K562 (cell line): ENCODE measurements around the gene FTH1. TPM values are rescaled to one million over a fixed set of nuclear protein-coding genes. Genes with fewer than 3 reads are reported as not detected.

ENCODE experiments used
- ATF1 ChIP-seq, 2 experiments: fragments of 450-650 bp in 1 of 2; IDR thresholded peaks; 2 replicates each; pipeline ENCODE4 v1.6.1; 2016; ENCODE audit warnings: missing compliant biosample characterization in 1 of 2, missing genetic modification characterization in 1 of 2
- ETS1 ChIP-seq: conservative IDR thresholded peaks from 2 replicates; pipeline ENCODE4 v1.6.1; 2011; ENCODE audit warnings: low read depth, mild to moderate bottlenecking, low read length; ENCODE audit not compliant: control insufficient read depth
- KDM2B ChIP-seq: fragments of 250-450 bp; sonication (Bioruptor Pico); IDR thresholded peaks from 2 replicates; pipeline ENCODE4 v1.8.0; 2021; ENCODE audit warnings: mild to moderate bottlenecking, moderate library complexity
- MCM5 ChIP-seq: fragments of 450-650 bp; IDR thresholded peaks from 2 replicates; pipeline ENCODE4 v1.6.1; 2016; ENCODE audit warnings: low read depth
- MITF ChIP-seq: IDR thresholded peaks from 2 replicates; pipeline ENCODE4 v1.6.1; 2014; ENCODE audit warnings: antibody characterized with exemption
- POLR2AphosphoS2 ChIP-seq: IDR thresholded peaks from 2 replicates; pipeline ENCODE4 v1.6.1; 2012; ENCODE audit warnings: low read length, improper control_type of control experiment
- PRDM10 ChIP-seq: fragments of 450-650 bp; IDR thresholded peaks from 2 replicates; pipeline ENCODE4 v1.6.1; 2018; ENCODE audit not compliant: partially characterized antibody
- REST ChIP-seq, 2 experiments: fragments of 450-650 bp; formaldehyde crosslinking in 1 of 2; IDR thresholded peaks; 2 replicates each; pipeline versions ENCODE4 v1.4.0 to v1.6.1; 2014 to 2020; ENCODE audit warnings: mild to moderate bottlenecking in 2 of 2, borderline replicate concordance in 1 of 2, low read depth in 1 of 2
- SRF ChIP-seq, 2 experiments: fragments of 250-450, 450-650 bp in 1 of 2; sonication (Bioruptor Pico) in 1 of 2; sonication (generic) in 1 of 2; formaldehyde crosslinking; IDR thresholded peaks; 2 replicates each; pipeline versions ENCODE4 v1.5.0 to v1.5.1; 2020 to 2022; ENCODE audit warnings: mild to moderate bottlenecking in 1 of 2, missing genetic modification reagents in 1 of 2
- TCFL5 ChIP-seq: fragments of 250-450 bp; sonication (Bioruptor Pico); conservative IDR thresholded peaks from 2 replicates; pipeline ENCODE4 v1.6.1; 2021; ENCODE audit warnings: mild to moderate bottlenecking, moderate library complexity, matching md5 sums
- TEAD1 ChIP-seq, 2 experiments: fragments of 450-650 bp in 1 of 2; sonication (generic) in 1 of 2; formaldehyde crosslinking; IDR thresholded peaks; 2 replicates each; pipeline versions ENCODE4 v1.4.0 to v1.8.0; 2020 to 2022; ENCODE audit warnings: mild to moderate bottlenecking in 2 of 2, missing genetic modification reagents in 1 of 2
- polyA plus RNA-seq, 8 experiments: library from polyadenylated mRNA; depleted of rRNA in 4 of 8; stranded (reverse) in 5 of 8; unstranded in 3 of 8; fragments of >200 nt; fragmentation: Nextera tagmentation in 2 of 8; fragmentation: Illumina TruSeq in 1 of 8; extraction: Ambion mirVana in 2 of 8; extraction: Trizol in 1 of 8; gene quantifications; 2 replicates each; pipeline versions ENCODE4 v1.2.1 to v1.2.3, GENCODE V29; 2011 to 2014; ENCODE audit warnings: inconsistent platforms in 1 of 8, missing spikeins in 1 of 8
- total RNA-seq, 7 experiments: library from RNA; depleted of rRNA in 6 of 7; stranded (reverse); fragments of >200 nt in 6 of 7; fragmentation: Illumina TruSeq in 2 of 7; extraction: Trizol in 2 of 7; gene quantifications; 2 replicates each; pipeline versions ENCODE4 v1.2.1 to v1.2.3, GENCODE V29; 2011 to 2021; ENCODE audit warnings: low replicate concordance in 1 of 7

FTH1 gene
- total and polyA plus RNA-seq, 9 of the 15 experiments (the other 6 are each of a cell fraction or from before 2014, with no cell fraction given): 370 to 3,146 (median 802) TPM

GRCh38 chr11:61917334-61918109 is 49.9 kb downstream of the FTH1 start, which contains the start of gene RAB3IL1 (continued):
- TF ChIP-seq REST (IDR thresholded peaks at IDR 0.05; ENCODE audit: borderline replicate concordance) (peak; percentile 78), REST (CRISPR knock-in tag; IDR thresholded peaks at IDR 0.05; ENCODE audit: low read depth) (no peak), MITF (0 out of 2 replicates have a peak, but pooled peaks have one; percentile 21), KDM2B (CRISPR knock-in tag) (no peak), SRF (CRISPR knock-in tag; IDR thresholded peaks at IDR 0.05) (no peak), PRDM10 (no peak), ETS1 (no peak; the same call in 1 of the 2 replicates), POLR2AphosphoS2 (no peak), MCM5 (no peak), ATF1 (CRISPR knock-in tag; IDR thresholded peaks at IDR 0.05) (no peak), ATF1 (tag; IDR thresholded peaks at IDR 0.05) (no peak), TEAD1 (CRISPR knock-in tag; IDR thresholded peaks at IDR 0.05) (no peak; a peak in 1 of 4 replicates), TCFL5 (no peak)
